GM19372 (cell line): ENCODE results near the gene EPHA6.
"Not testable (repeated sequence)": the region's sequence is repeated elsewhere in the genome, so short reads cannot be mapped to it uniquely, and the experiment has no call there.

Source experiments
- ATAC-seq: cut with Tn5 transposase; IDR thresholded peaks from one replicate; pipeline ENCODE4 v1.9.1; 2021; ENCODE audit warnings: mild to moderate bottlenecking, low read depth, moderate library complexity; ENCODE audit not compliant: unreplicated experiment

EPHA6 gene

DNA sequence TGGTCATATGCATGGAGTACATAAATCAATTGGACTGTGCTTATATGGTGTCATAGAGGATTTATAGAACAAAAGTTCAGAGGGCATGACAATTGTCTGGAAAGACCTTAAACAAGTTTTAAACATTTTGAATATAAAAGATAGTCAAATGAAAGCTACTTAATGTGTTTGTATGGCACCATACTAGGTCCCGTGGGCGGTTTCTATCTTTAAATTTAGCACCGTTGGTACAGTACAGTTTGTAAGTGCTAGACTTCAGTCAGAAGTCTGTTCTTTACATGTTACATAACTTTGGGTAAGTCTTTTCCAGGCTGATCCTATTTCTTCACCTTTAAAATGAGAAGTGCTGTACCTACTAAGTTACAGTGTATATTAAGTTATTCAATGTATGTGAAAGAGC lies 576.8 kb downstream of the EPHA6 start:
- no peak for ATAC-seq

DNA sequence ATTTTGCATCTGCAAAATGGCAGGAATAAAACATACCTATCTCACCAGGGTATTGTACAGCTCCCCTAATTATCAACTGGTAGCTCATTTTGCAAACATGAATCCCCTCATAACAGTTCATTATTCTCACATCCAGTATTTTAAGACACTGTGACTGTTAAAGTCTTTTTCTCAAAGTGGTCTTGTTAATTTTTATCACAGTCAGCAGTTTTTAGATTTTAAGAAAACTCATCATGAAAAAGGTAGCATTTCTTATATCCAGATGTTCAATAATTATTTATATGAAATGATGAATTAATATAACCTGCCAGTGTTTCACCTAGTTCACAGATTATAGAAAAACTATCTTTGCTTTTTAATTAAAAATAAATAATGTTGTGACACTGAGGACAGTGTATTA lies 595.2 kb downstream of the EPHA6 start:
- ATAC-seq: no peak

DNA sequence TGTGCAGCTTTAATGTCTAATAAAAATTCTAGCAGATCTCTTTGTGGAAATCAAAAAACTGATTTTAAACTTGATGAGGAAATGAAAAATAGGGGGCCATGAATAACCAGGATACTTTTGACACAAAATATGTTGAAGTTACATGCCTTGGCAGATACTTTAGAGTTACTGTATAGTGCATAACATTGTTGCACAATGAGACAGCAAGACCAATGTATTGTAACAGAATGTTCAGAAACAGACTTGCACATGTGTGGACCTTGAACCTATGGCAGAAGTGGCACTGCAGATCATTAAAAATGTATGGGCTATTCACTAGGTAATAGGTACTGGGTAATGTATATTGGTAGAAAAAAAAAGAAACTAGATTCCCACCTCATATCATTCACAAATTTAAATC lies 607.2 kb downstream of the EPHA6 start:
- no peak for ATAC-seq

DNA sequence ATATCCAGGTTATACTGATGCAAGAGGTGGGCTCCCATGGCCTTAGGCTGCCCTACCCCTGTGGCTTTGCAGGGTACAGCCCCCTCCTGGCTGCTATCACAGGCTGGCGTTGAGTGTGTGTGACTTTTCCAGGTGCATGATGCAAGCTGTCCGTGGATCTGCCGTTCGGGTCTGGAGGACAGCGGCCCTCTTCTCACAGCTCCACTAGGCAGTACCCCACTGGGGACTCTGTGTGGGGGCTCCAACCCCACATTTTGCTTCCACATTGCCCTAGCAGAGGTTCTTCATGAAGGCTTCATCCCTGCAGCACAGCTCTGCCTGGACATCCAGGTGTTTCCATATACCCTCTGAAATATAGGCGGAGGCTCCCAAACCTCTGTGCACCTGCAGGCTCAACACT lies 610.6 kb downstream of the EPHA6 start:
- no peak for ATAC-seq

DNA sequence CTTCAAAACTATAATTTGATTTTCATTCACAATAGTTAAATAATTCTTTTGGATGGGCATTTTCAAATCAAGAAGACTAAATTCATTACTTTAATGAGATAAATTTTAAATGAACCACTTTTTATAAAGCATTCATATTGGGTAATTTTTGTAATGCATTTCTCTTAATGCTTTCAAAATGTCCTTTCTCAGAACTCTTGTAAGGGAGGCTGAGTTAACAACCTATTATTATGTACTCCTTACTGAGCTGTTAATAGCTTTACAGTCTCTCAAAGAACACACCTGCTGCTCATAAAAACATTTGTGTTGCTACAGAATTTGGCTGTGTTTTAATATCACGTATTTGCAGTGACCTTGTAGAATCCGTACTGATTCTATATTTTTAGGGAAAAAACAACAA lies 616.2 kb downstream of the EPHA6 start:
- ATAC-seq: no peak

DNA sequence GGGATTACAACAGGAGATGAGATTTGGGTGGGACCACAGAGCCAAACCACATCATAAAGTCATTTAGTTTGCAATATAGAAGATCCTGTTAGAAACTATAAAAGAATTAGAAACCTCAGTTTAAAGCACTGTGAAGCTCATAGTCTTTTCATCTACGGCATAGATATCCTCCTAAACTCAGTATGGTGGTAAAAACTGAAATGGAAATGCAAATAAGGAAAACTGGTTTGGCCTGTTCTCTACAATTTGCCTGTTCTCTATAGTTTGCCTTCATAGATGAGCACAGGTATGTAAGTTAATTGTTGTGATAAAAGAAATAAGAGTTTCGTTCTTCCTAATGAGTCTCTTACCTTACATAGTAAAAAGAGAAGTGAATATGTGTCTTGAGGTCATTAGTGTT lies 618.5 kb downstream of the EPHA6 start:
- ATAC-seq: no peak

DNA sequence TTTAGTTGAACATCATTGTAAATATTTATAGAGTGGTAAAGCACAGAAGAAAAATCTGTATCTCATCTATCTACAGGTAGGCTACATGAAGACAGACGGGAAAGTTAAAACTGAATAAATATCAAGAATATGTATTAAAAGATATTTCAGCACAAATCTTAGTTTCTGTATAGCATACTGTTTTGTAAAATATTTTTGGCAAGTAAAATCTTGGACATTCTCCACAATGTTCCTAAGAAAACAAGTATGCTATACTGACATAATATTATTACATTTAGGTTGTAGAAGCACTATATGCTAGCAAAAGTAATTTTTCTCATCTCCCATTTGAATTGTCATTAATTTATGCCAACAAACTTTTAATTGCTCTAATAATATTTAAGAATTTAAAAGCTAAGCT lies 623.7 kb downstream of the EPHA6 start:
- ATAC-seq: no peak

DNA sequence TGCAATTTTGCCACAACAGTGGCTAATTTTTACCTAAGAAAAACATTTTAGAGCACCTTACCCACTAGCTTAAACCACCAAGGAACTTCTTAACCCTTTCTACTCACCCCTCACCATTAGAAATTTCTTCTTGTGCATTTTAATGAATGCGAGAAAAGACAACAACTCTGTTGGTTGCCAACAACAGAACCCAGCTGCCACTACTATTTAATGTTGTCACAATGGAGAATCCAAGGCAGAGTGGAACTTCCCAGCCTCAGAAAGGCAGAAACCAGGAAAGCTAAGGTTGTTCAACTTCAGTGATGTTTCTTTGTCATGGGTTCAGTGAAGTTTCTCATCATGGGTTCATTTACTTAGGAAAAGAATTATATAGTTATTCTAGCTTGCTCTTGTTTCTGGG lies 625.0 kb downstream of the EPHA6 start:
- no peak for ATAC-seq

DNA sequence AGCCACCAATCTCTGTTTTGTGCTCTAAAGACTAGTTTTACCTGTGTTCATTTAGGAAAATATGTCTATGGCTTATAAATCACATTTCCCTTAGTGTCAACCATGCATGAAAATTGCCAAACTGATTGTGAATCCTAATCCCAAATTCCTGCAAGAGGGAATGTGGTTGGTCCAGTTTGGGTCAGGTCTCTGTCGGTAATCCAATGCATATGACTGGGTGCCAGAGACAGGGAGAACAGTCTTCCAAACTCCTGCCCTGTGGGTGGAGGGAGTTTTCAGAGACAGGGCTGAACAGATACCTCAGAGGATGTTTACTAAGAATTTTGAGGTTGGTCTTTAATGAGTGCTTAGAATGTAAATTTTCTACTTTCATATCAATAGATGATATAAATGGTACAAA lies 649.6 kb downstream of the EPHA6 start:
- no peak for ATAC-seq

DNA sequence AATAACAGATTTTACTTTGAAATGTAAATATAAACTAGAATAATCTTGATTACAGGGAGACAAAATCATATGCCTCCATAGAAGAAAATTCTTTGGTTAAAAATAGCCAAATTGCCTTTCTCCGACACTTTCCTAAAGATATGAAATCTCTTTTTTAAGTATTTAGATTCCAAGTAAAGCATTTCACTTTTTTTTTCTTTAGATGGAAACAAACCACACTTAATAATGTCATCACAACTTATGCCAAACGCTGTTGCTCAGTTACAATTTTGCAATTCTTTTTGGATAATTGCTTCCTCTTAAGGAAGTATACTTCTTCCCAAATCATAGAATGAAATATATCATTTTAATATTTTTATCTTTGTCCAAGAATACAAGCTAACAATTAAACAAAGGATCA lies 656.1 kb downstream of the EPHA6 start:
- no peak for ATAC-seq

DNA sequence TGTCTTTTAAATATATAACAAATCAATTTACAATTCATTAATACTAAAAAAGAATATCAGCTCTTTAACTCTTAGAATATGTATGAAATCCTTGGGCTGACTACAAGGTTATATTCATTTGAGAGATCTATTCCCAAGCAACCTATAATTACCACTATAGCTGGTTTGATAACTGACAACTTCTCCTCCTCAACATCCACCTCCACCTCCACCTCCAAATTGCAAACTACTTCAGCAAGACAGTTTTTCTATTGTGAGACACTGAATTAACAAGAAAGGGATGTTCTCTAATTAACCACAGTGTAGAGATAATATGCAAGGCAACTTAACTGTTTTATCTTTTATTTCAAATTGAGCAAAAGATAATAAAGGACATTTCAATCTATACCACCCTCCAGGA lies 665.3 kb downstream of the EPHA6 start:
- no peak for ATAC-seq

DNA sequence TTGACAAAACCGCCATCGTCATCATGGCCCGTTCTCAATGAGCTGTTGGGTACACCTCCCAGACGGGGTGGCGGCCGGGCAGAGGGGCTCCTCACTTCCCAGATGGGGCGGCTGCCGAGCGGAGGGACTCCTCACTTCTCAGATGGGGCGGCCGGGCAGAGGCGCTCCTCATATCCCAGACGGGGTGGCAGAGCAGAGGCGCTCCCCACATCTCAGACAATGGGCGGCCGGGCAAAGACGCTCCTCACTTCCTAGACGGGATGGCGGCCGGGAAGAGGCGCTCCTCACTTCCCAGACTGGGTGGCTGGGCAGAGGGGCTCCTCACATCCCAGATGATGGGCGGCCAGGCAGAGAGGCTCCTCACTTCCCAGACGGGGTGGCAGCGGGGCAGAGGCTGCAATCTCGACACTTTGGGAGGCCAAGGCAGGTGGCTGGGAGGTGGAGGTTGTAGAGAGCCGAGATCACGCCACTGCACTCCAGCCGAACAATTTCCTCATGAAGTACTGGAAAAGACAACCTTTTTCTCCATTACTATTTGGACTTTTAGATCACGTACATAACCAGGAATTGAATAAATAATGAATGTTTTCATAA lies 666.4 kb downstream of the EPHA6 start:
- ATAC-seq: not testable (repeated sequence)

DNA sequence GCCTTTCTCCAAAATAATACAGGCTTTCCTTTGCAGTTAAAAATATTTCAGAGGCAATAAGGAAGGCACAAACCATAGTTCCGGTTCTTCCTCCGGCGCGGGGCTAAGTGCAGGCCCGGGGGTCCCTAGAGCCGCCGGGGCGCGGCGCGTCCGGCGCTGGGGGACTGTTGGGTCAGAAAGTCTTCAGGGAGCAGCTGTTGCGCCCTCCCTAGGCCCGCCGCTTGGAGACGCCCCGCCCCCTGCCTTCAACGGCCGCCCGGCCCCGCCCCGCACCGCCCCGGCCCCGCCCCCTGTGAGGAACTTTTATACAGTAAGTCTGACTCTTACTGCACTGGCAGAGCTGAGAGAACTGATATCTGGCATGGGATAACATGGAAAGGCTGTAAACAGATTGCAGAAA lies 667.0 kb downstream of the EPHA6 start:
- no peak for ATAC-seq

DNA sequence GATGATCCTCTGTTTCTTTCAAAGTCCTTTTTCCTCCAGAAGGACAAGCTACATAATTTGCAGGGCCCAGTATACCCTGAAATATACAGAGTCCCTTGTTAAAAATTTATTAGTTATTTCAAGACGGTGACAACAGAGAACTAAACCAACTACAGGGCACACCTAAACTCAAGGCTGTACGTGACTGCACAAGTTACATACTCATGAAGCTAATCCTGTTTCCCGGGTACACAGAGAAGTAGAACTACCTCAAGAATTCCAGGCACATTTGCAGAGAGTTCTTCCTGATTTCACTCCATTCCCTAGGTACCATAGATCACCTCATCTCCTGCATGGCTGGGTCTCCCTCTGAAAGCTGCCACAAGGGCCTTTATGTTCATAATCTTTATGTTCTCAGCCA lies 670.8 kb downstream of the EPHA6 start:
- no peak for ATAC-seq

DNA sequence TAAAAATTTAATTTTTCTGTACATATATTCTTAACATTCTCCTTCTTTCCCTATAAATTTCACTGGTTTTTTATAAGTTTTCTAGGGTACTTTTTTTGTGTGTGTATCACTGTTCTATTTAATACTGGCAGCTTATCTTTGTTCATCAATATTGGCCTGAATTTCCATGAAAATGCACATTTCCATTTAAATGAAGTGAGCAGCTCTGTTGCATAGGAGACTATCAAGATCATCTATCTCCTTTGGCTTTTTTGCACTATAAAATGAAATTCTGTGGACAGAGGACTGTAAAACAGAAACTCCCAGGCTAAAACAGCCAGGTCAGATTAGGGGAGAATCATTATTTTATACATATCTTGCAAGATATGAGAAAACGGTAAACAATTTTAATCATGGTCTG lies 673.2 kb downstream of the EPHA6 start:
- ATAC-seq: no peak

DNA sequence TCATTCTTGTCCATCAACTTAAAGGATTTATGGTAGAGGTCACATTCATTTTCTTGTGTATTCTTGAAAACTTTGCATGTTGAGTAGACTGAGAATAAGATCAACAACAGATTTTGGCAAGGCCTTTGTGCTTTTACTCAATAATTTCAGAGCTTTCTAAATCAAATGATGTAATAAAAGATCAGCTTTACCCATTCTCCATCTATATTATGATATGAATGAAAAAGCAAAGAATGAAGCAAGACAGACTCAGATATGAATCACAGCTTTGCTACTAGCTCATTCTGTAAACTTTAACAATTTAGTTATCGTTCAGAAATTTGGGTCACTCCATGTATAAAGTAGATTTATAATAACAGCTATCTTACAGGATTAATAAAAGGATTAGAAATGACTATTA lies 674.3 kb downstream of the EPHA6 start:
- ATAC-seq: no peak

DNA sequence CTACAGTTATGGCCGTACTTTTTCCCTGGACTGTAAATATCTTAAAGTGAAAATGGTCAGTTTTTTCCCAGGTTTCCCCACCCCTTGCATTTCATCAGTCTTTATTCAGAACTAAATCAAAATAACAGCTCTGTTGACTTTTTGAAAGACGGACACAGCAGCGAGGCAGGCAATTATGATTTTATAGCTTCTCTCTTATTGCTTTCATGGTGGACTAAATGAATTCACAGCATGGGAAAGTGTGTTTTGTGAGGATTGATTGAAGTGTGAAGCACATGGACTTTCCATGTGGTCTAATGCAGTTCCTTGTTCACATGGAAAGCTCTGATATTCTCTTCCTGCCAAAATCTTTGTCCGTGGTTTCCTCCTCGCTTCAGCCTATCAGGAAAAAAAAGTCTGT lies 681.5 kb downstream of the EPHA6 start:
- no peak for ATAC-seq

DNA sequence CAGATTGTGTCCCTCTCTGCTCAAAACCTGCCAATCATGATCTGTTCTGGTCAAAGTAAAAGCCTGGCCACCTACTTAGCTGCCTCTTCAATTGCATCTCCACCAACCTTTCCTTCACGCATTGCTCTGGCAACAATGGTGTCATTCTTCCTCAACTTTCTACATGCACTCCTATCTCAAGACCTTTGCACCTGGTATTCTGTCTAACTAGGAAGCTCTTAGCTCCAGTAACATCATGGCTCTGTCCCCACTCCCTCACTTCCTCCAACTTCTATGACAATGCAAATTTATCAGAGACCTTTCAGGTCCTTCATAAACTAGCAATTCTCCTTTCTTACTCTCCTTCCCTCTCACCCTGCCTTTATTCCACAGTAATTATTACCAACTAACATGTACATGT lies 682.7 kb downstream of the EPHA6 start:
- ATAC-seq: no peak

DNA sequence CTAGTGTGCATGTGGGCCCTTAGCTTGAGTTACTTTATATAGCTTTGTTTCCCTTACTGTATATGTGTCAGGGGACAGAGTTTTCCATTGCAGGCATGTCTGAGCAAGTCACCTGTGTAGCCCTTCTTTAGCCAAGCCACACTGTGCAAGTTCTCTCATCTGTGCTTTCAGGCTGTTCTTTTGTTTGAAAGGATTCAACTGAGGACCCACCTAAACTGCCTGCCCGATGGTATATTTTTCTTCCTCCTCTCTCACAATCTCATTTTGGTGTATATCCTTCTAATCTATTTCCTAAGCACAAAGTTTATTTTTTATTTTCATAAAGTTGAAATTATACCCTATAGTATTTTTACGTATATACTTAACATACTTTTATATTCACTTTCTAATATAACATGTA lies 690.1 kb downstream of the EPHA6 start:
- ATAC-seq: no peak

DNA sequence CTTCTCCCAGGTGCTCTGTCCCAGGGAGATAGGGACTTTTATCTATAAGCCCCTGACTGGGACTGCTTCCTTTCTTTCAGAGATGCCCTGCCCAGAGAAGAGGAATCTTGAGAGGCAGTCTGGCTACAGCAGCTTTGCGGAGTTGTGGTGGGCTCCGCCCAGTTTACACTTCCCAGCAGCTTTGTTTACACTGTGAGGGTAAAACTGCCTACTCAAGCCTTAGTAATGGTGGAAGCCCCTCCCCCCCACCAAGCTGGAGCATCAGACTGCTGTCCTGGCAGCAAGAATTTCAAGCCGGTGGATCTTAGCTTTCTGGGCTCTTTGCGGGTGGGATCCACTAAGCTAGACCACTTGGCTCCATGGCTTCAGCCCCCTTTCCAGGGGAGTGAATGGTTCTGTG lies 696.4 kb downstream of the EPHA6 start:
- ATAC-seq: no peak

DNA sequence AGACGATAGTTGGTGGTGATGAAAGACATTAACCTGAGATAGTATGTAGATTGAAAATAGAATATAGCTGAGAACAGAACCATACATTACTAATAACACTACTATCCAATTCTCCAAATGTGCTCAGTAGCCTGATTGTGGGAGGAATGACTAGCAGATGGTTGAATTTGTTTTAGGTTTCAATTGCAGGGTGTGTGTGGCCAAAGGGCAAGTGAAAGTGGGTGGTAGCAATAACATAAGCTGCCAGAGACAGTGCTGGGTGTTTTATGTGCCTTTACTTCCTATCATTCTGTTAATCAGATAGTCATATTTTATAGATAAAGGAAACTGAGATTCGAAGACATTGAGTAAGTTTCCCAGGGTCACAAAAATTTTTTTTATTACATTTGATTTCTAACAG lies 700.7 kb downstream of the EPHA6 start:
- ATAC-seq: no peak

DNA sequence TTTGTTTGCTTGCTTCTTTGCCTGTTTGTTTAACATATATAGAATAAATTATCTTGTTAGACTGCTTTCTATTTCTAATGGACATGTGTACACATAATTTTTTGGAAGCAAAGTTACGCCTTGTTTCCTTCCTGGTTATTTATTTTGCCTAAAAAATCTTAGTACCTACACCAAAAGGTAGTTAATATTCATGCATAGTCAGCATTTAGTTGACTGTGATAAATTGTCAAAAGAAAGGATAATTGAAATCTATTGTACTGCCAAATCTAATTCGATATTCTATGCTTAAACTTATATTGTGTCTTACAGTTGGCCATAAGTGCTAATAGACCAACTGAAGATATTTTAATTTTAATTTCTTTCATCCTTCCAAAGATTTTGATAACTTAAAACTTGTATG lies 716.3 kb downstream of the EPHA6 start:
- no peak for ATAC-seq

DNA sequence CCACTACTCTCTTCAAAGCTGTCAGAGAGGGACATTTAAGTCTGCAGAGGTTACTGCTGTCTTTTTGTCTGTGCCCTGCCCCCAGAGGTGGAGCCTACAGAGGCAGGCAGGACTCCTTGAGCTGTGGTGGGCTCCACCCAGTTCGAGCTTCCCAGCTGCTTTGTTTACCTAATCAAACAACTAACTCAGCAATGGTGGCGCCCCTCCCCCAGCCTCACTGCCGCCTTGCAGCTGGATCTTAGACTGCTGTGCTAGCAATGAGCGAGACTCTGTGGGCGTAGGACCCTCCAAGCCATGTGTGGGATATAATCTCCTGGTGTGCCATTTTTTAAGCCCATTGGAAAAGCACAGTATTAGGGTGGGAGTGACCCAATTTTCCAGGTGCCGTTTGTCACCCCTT lies 733.2 kb downstream of the EPHA6 start:
- ATAC-seq: not testable (repeated sequence)
